Measurements from ENCODE around the gene OCA2. TPM values are rescaled to one million over a fixed set of nuclear protein-coding genes. Genes with fewer than 3 reads are reported as not detected.
"Not testable (repeated sequence)": the region's sequence is repeated elsewhere in the genome, so short reads cannot be mapped to it uniquely, and the experiment has no call there.

Gene OCA2
- total and polyA plus RNA-seq, 4 donors, result 1.6 to 4.0 (median 2.5) TPM

DNA sequence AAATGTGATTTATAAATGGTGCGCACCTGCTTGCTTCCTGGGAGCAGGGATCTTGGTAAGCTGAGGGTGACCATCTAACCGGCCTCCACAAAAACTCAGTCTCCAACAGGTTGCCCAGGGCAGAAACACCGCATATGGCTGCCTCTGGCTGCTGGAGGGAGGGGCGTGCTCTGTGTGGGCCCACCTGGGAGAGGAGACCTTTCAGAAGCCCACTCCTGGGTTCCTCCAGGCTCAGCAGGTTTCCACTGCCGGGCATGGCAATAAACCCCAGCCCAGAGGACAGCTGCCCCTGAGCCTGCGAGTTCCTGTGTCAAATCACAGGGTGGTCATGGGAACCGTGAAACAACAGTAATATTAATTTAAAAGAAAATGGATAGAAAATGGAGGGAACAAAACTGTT lies 85.6 kb downstream of the OCA2 start:
- no peak for DNase-seq
- Histone ChIP-seq H3K4me3 (ENCODE audit: low read length in 2 of 2) (no peak overlapping the region), H3K27me3 (ENCODE audit: control insufficient read depth in 1 of 2, insufficient read depth in 2 of 2, low read length in 1 of 2) (no peaks in the 10 kb centered on the region), H3K36me3 (ENCODE audit: control insufficient read depth in 1 of 2, insufficient read depth in 2 of 2, low read length in 1 of 2) (no peaks in the 10 kb centered on the region), H3K9me3 (ENCODE audit: control insufficient read depth, low read length) (peaks cover 4% of the 10 kb centered on the region), H3K27ac (ENCODE audit: low read depth in 1 of 2, low read length in 2 of 2) (no peak overlapping the region), H3K4me1 (ENCODE audit: control insufficient read depth in 1 of 2, insufficient read depth in 2 of 2, low read length in 2 of 2) (no peaks in the 10 kb centered on the region)
- intact Hi-C loops (cut with DNase I), result no loop called here
- WGBS, 2 donors, result 90 to 91% methylated on average over 7 of the region's 7 CpGs
- no peak for ATAC-seq (ENCODE audit: low FRiP score)

DNA sequence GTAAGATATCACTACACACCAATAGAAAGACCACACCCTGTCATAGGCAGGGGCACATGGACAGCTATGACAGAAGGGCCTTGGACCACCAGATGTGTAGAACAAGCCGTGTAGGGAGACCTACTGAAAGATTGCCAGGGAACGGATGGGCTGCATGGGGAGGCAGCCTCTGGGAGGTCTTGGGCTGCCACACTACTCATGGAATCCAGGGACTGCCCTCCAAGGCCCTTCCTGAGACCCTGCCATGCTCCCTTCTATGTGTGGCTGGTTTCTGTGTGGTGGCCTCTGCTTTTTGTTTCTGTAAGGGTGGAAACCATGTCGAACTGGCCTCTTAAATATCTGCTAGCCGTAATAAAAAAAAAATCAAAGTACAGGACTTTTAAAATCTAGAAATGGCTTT lies 86.9 kb downstream of the OCA2 start:
- ATAC-seq (ENCODE audit: low FRiP score), result no peak
- no peak for DNase-seq
- H3K36me3 ChIP-seq (ENCODE audit: control insufficient read depth in 1 of 2, insufficient read depth in 2 of 2, low read length in 1 of 2), result no peaks in the 10 kb centered on the region
- H3K4me3 ChIP-seq (ENCODE audit: low read length in 2 of 2), result no peak overlapping the region
- no peak overlapping the region for H3K27ac ChIP-seq (ENCODE audit: low read depth in 1 of 2, low read length in 2 of 2)
- intact Hi-C loops (cut with DNase I), result no loop called here
- WGBS, 2 donors, result 90 to 91% methylated on average over 4 of the region's 4 CpGs
- H3K9me3 ChIP-seq (ENCODE audit: control insufficient read depth, low read length), result peaks cover 4% of the 10 kb centered on the region
- no peaks in the 10 kb centered on the region for H3K27me3 ChIP-seq (ENCODE audit: control insufficient read depth in 1 of 2, insufficient read depth in 2 of 2, low read length in 1 of 2)
- H3K4me1 ChIP-seq (ENCODE audit: control insufficient read depth in 1 of 2, insufficient read depth in 2 of 2, low read length in 2 of 2), result no peaks in the 10 kb centered on the region

GRCh38 chr15:28008175-28008574 lies 90.9 kb downstream of the OCA2 start:
- H3K4me1 ChIP-seq (ENCODE audit: control insufficient read depth in 1 of 2, insufficient read depth in 2 of 2, low read length in 2 of 2); DNase-seq; H3K4me3 ChIP-seq (ENCODE audit: low read length in 2 of 2); H3K27me3 ChIP-seq (ENCODE audit: control insufficient read depth in 1 of 2, insufficient read depth in 2 of 2, low read length in 1 of 2); H3K9me3 ChIP-seq (ENCODE audit: control insufficient read depth, low read length); intact Hi-C loops (cut with DNase I); ATAC-seq (ENCODE audit: low FRiP score); H3K36me3 ChIP-seq (ENCODE audit: control insufficient read depth in 1 of 2, insufficient read depth in 2 of 2, low read length in 1 of 2); H3K27ac ChIP-seq (ENCODE audit: low read depth in 1 of 2, low read length in 2 of 2): not testable (repeated sequence)
- 81 to 84% methylated on average over 2 of the region's 2 CpGs for WGBS, 2 donors

DNA sequence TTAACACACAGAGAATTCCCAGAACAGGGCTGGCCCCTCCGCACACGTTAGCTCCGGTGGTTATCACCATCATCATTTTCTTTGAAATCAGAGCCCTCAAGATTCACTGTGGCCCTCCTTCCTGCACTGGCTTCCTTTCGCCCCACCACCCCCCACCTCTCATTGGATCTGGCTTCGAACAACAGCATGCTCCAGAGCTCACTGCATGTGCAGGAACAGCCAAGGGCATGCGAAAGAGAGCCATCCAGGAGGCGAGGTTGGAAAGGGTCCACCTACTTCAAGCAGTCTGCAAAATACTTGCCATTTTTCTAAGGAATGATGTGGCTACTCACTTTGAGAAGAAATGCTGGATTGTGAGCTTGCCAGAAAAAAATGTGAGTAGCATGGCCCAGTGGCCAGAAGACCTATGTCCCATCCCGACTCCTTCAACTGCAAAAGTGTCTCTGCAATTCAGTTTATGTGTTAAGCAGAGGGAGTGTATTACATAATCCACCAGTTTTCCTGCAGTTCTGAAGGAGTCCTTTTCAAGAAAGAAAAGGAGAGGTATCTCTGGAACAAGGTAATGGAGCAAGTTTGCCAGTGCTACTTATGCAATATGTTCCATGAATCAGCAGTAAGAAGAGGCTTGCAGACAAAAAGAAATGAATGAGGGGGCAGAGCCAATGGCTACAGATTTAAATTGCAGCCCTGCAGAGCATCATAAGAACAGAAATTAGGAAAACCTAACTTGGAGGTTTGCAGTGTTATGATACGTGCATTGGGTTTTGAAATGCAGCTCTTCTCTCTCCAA lies 92.8 kb downstream of the OCA2 start:
- WGBS, 2 donors, result 88 to 90% methylated on average over 9 of the region's 9 CpGs
- Histone ChIP-seq H3K36me3 (ENCODE audit: control insufficient read depth in 1 of 2, insufficient read depth in 2 of 2, low read length in 1 of 2) (no peaks in the 10 kb centered on the region), H3K27me3 (ENCODE audit: control insufficient read depth in 1 of 2, insufficient read depth in 2 of 2, low read length in 1 of 2) (no peaks in the 10 kb centered on the region), H3K9me3 (ENCODE audit: control insufficient read depth, low read length) (peaks cover 4% of the 10 kb centered on the region), H3K4me1 (ENCODE audit: control insufficient read depth in 1 of 2, insufficient read depth in 2 of 2, low read length in 2 of 2) (no peaks in the 10 kb centered on the region), H3K27ac (ENCODE audit: low read depth in 1 of 2, low read length in 2 of 2) (no peak overlapping the region), H3K4me3 (ENCODE audit: low read length in 2 of 2) (no peak overlapping the region)
- ATAC-seq (ENCODE audit: low FRiP score) (no peak), DNase-seq (no peak)
- intact Hi-C loops (cut with DNase I), result no loop called here

GRCh38 chr15:28005004-28005527 lies 94.0 kb downstream of the OCA2 start:
- Histone ChIP-seq H3K36me3 (ENCODE audit: control insufficient read depth in 1 of 2, insufficient read depth in 2 of 2, low read length in 1 of 2) (no peaks in the 10 kb centered on the region), H3K4me3 (ENCODE audit: low read length in 2 of 2) (no peak overlapping the region), H3K4me1 (ENCODE audit: control insufficient read depth in 1 of 2, insufficient read depth in 2 of 2, low read length in 2 of 2) (no peaks in the 10 kb centered on the region), H3K27me3 (ENCODE audit: control insufficient read depth in 1 of 2, insufficient read depth in 2 of 2, low read length in 1 of 2) (no peaks in the 10 kb centered on the region), H3K27ac (ENCODE audit: low read depth in 1 of 2, low read length in 2 of 2) (no peak overlapping the region), H3K9me3 (ENCODE audit: control insufficient read depth, low read length) (peaks cover 4% of the 10 kb centered on the region)
- 92 to 95% methylated on average over 15 of the region's 15 CpGs for WGBS, 2 donors
- ATAC-seq (ENCODE audit: low FRiP score) (no peak), DNase-seq (peak in 1 of 2 donors; percentile 57)
- intact Hi-C loops (cut with DNase I), result no loop called here

DNA sequence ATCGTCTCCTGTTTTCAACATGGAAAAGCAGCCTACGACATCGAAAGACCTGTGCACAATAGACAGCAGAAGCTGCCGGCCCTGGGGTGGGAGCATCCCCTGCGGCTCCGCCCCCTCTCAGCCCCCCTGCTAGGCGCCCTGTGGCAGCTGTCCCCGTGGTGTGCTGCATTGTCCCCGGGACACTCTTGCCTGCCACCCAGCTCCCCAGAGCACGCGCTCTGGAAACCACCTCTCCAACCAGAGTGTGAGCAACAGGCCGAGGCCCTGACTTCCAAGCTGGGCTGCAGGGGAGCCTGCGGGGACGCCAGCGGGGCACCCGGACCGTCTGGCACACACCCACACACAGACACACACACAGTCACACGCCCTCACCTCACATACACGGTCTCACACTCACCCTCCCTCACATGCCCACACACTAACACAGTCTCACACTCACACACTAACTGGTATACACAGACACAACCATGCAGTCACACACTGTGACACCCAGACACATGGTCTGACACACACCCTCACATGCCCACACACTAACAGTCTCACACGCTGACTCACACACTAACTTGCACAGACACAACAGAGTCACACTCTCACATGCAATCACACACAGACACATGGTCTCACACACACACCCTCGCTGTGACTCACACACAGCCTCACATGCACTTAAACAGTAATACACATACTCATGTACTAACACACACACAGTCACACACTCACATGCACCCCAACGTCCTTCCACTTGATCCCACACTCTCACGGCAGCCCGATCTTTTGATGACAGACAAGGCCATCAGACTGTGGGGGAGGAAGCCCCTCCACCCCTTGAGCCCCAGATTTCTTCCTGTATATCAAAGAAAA lies 94.7 kb downstream of the OCA2 start:
- DNase-seq, result peak in 1 of 2 donors; percentile 55
- Histone ChIP-seq H3K9me3 (ENCODE audit: control insufficient read depth, low read length) (peaks cover 4% of the 10 kb centered on the region), H3K4me3 (ENCODE audit: low read length in 2 of 2) (no peak overlapping the region), H3K36me3 (ENCODE audit: control insufficient read depth in 1 of 2, insufficient read depth in 2 of 2, low read length in 1 of 2) (no peaks in the 10 kb centered on the region), H3K27me3 (ENCODE audit: control insufficient read depth in 1 of 2, insufficient read depth in 2 of 2, low read length in 1 of 2) (no peaks in the 10 kb centered on the region), H3K4me1 (ENCODE audit: control insufficient read depth in 1 of 2, insufficient read depth in 2 of 2, low read length in 2 of 2) (no peaks in the 10 kb centered on the region), H3K27ac (ENCODE audit: low read depth in 1 of 2, low read length in 2 of 2) (no peak overlapping the region)
- intact Hi-C loops (cut with DNase I), result no loop called here
- no peak for ATAC-seq (ENCODE audit: low FRiP score)
- WGBS, 2 donors, result 89 to 90% methylated on average over 24 of the region's 24 CpGs

DNA sequence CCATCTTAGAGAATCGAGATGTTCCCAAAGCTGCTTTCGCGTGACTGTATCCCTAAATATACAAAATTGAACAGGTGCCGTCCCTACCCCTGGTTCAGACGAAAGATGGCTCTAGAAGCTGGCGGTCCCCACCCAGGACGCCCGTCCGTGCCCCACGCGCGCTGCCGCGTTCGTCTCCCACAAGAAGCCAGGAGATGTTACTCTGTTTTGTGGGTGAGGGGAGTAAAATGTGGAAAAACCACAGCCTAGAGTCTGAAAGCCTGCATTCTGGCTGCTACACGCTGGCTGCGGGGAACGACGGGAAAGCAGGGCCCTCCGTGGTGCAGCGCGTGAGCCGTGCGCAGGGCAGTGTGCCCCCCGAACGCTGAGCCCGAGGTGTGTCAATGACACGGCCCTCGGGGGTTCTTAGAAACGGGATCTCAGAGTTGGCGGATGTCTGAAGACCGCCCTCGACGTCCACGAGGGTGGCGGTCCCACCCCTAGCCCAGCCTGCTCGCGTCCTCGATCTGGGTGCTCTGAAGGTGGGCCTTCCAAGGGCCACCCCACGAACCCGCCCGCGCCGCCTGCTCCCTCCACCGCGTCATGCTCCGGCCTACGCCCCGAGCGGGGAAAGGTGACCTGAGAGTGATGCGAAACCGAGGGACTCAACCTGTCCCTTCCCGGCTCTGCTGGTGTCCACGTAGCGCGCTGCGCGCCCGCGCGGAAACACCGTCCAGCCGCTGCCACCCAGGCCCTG lies 95.6 kb downstream of the OCA2 start:
- no peak overlapping the region for H3K27ac ChIP-seq (ENCODE audit: low read depth in 1 of 2, low read length in 2 of 2)
- DNase-seq (peak in 1 of 2 donors; percentile 62), ATAC-seq (ENCODE audit: low FRiP score) (peak; percentile 53)
- H3K36me3 ChIP-seq (ENCODE audit: control insufficient read depth in 1 of 2, insufficient read depth in 2 of 2, low read length in 1 of 2), result no peaks in the 10 kb centered on the region
- H3K4me1 ChIP-seq (ENCODE audit: control insufficient read depth in 1 of 2, insufficient read depth in 2 of 2, low read length in 2 of 2), result no peaks in the 10 kb centered on the region
- intact Hi-C loops (cut with DNase I), result no loop called here
- no peak overlapping the region for H3K4me3 ChIP-seq (ENCODE audit: low read length in 2 of 2)
- no peaks in the 10 kb centered on the region for H3K27me3 ChIP-seq (ENCODE audit: control insufficient read depth in 1 of 2, insufficient read depth in 2 of 2, low read length in 1 of 2)
- 97 to 98% methylated on average over 63 of the region's 63 CpGs for WGBS, 2 donors
- H3K9me3 ChIP-seq (ENCODE audit: control insufficient read depth, low read length), result no peaks in the 10 kb centered on the region

DNA sequence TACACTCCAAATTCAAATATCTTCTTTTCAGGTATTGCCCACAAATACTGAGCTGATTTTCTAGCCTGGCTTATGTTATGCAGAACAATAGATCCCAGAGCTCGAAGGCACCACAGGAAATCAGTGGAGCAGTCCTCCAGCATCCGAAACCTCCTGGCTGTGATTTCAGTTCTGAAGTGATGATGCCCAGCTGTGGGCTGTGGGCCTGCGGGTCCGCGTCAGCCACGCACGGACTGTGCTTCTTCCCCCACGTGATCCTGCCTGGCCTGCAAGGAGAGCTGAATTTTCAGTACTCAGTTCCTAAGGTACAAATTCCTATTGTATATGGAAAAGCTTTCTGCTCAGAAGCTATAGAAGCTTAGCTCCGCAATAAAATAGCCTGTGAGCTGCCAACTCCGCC lies 96.2 kb downstream of the OCA2 start:
- H3K4me1 ChIP-seq (ENCODE audit: control insufficient read depth in 1 of 2, insufficient read depth in 2 of 2, low read length in 2 of 2), result no peaks in the 10 kb centered on the region
- no peak overlapping the region for H3K27ac ChIP-seq (ENCODE audit: low read depth in 1 of 2, low read length in 2 of 2)
- ATAC-seq (ENCODE audit: low FRiP score) (no peak), DNase-seq (no peak)
- H3K4me3 ChIP-seq (ENCODE audit: low read length in 2 of 2), result no peak overlapping the region
- no peaks in the 10 kb centered on the region for H3K36me3 ChIP-seq (ENCODE audit: control insufficient read depth in 1 of 2, insufficient read depth in 2 of 2, low read length in 1 of 2)
- intact Hi-C loops (cut with DNase I), result no loop called here
- no peaks in the 10 kb centered on the region for H3K9me3 ChIP-seq (ENCODE audit: control insufficient read depth, low read length)
- no peaks in the 10 kb centered on the region for H3K27me3 ChIP-seq (ENCODE audit: control insufficient read depth in 1 of 2, insufficient read depth in 2 of 2, low read length in 1 of 2)
- WGBS, 2 donors, result 95% methylated on average over 10 of the region's 10 CpGs
